ENCODE measurements around the gene C5orf34.

GRCh38 chr5:43497311-43498104 is 17.4 kb downstream of the C5orf34 start:
- TF ChIP-seq CTCF (IDR thresholded peaks at IDR 0.05) (no peak), POLR2A (IDR thresholded peaks at IDR 0.05) (no peak)
